T-cell (primary cell): Measurements from ENCODE around the gene TMEM87B. TPM values are rescaled to one million over a fixed set of nuclear protein-coding genes. Genes with fewer than 3 reads are reported as not detected.

Experiments
- ATAC-seq, 4 experiments: fragments of 200-7000 bp in 3 of 4; fragments of 150-1000 bp in 1 of 4; cut with Tn5 transposase; replicated peaks in 1 of 4; 1 replicate in 3 of 4; 2 replicates in 1 of 4; pipeline ENCODE4 v1.10.0; 2021; ENCODE audit warnings: moderate library complexity in 3 of 4, mild to moderate bottlenecking in 2 of 4, moderate number of reproducible peaks in 1 of 4
- CTCF ChIA-PET, 2 donors: fragments of 300-600 bp; sonication (Branson Sonifier 250); formaldehyde crosslinking; loops; one replicate each; lab custom pipeline; 2022; ENCODE audit warnings: antibody characterized with exemption in 2 of 2; lab: Charles Lee
- POLR2A ChIA-PET, 2 donors: fragments of 300-600 bp; sonication (Branson Sonifier 250); formaldehyde crosslinking; loops; one replicate each; lab custom pipeline; 2022; ENCODE audit warnings: antibody characterized with exemption in 2 of 2; lab: Charles Lee
- DNase-seq, 35 experiments: peaks; one replicate each; pipeline versions ENCODE4 v3.0.0 to v3.0.0-alpha.2; 2013 to 2023
- H3K27ac ChIP-seq: one replicate; pipeline ENCODE4 v1.5.1; 2013; ENCODE audit warnings: low read length
- H3K27me3 ChIP-seq, 2 experiments: replicated peaks in 1 of 2; 1 replicate in 1 of 2; 2 replicates in 1 of 2; pipeline versions ENCODE4 v1.6.1 to v1.7.0; 2013; ENCODE audit warnings: low read length in 1 of 2, mixed read lengths in 1 of 2; ENCODE audit not compliant: control insufficient read depth in 2 of 2, insufficient read depth in 2 of 2; ENCODE audit errors: extremely low read depth in 1 of 2
- H3K36me3 ChIP-seq, 2 donors: 1 replicate in 1 of 2; 2 replicates in 1 of 2; pipeline versions ENCODE4 v1.6.1 to v1.7.0; 2013; ENCODE audit warnings: low read length in 1 of 2; ENCODE audit not compliant: control insufficient read depth in 2 of 2, insufficient read depth in 1 of 2; ENCODE audit errors: extremely low read depth in 1 of 2
- H3K4me1 ChIP-seq, 2 experiments: 1 replicate in 1 of 2; 2 replicates in 1 of 2; pipeline versions ENCODE4 v1.6.1 to v1.7.0; 2013; ENCODE audit warnings: low read length in 2 of 2, mixed read lengths in 1 of 2; ENCODE audit not compliant: insufficient read depth in 2 of 2, control insufficient read depth in 1 of 2; ENCODE audit errors: extremely low read depth in 1 of 2
- H3K4me3 ChIP-seq, 2 donors: 1 replicate in 1 of 2; 2 replicates in 1 of 2; pipeline versions ENCODE4 v1.5.1 to v1.7.0; 2013; ENCODE audit warnings: mild to moderate bottlenecking in 2 of 2, low read length in 1 of 2, moderate library complexity in 1 of 2; ENCODE audit not compliant: control insufficient read depth in 1 of 2; ENCODE audit errors: extremely low read depth in 1 of 2
- H3K9me3 ChIP-seq: 2 replicates; pipeline ENCODE4 v1.7.0; 2013
- H3K27ac Mint-ChIP-seq, 2 donors: one replicate each; pipeline ENCODE4 v1.8.0; 2020 to 2021; ENCODE audit warnings: mild to moderate bottlenecking in 2 of 2, mixed read lengths in 2 of 2
- H3K27me3 Mint-ChIP-seq, 2 donors: one replicate each; pipeline ENCODE4 v1.8.0; 2021 to 2022; ENCODE audit warnings: mixed read lengths in 2 of 2
- H3K36me3 Mint-ChIP-seq: one replicate; pipeline ENCODE4 v1.8.0; 2021; ENCODE audit warnings: mixed read lengths
- H3K4me1 Mint-ChIP-seq, 3 donors: one replicate each; pipeline ENCODE4 v1.8.0; 2020 to 2022; ENCODE audit warnings: mixed read lengths in 3 of 3, mild to moderate bottlenecking in 1 of 3
- H3K4me3 Mint-ChIP-seq, 3 donors: one replicate each; pipeline ENCODE4 v1.8.0; 2020 to 2022; ENCODE audit warnings: mild to moderate bottlenecking in 3 of 3, mixed read lengths in 3 of 3, moderate library complexity in 3 of 3
- H3K9me3 Mint-ChIP-seq, 3 donors: one replicate each; pipeline ENCODE4 v1.8.0; 2020 to 2022; ENCODE audit warnings: mixed read lengths in 3 of 3
- WGBS: methylation state at CpG from one replicate; pipeline ENCODE4 v1.1.5; 2013; ENCODE audit warnings: missing lambda C conversion rate; ENCODE audit not compliant: insufficient coverage; 5-methylcytosine and 5-hydroxymethylcytosine counted together
- total RNA-seq, 35 experiments: library from RNA in 6 of 35; stranded (reverse) in 6 of 35; fragments of 120-200 nt in 1 of 35; gene quantifications; one replicate each; pipeline versions ENCODE4 v1.2.1 to v1.2.4 and lab custom pipeline; 2013 to 2026

Gene TMEM87B
- total RNA-seq, 5 donors from 2014 or later (not counting 1 experiment from before 2014, with no cell fraction given): 16.8 to 22.7 (median 19.3) TPM

GRCh38 chr2:112089375-112089774 is 34.3 kb downstream of the TMEM87B start:
- Mint-ChIP-seq H3K27ac (no peak overlapping the region), H3K27me3 (no peaks in the 10 kb centered on the region), H3K36me3 (peaks cover 74% of the 10 kb centered on the region), H3K4me1 (peaks cover 0 to 25% (median 19%) of the 10 kb centered on the region in 3 donors), H3K4me3 (no peak overlapping the region), H3K9me3 (no peaks in the 10 kb centered on the region)
- WGBS: no CpG with 5 or more reads among the region's 5 CpGs
- Histone ChIP-seq H3K4me1 (no peaks in the 10 kb centered on the region), H3K27me3 (no peaks in the 10 kb centered on the region), H3K36me3 (peaks cover 0 to 73% of the 10 kb centered on the region in 2 donors), H3K9me3 (no peaks in the 10 kb centered on the region), H3K4me3 (no peak overlapping the region), H3K27ac (no peak overlapping the region)
- ATAC-seq (no peak), DNase-seq (no peak)
- CTCF ChIA-PET: interaction anchor here in 1 of 2 donors (0.5 to 0.6 kb wide), 2 partner anchors 55 to 165 kb away, joined by 3 read pairs; no protein-coding TSS in a partner anchor
- POLR2A ChIA-PET: no interaction called here

GRCh38 chr2:112092286-112093041 is 37.4 kb downstream of the TMEM87B start:
- CTCF ChIA-PET: no interaction called here
- DNase-seq (no peak), ATAC-seq (no peak)
- POLR2A ChIA-PET: no interaction called here
- no peak overlapping the region for H3K27ac ChIP-seq
- no peaks in the 10 kb centered on the region for H3K9me3 Mint-ChIP-seq
- no peaks in the 10 kb centered on the region for H3K27me3 ChIP-seq
- peaks cover 57% of the 10 kb centered on the region for H3K36me3 Mint-ChIP-seq
- no peaks in the 10 kb centered on the region for H3K27me3 Mint-ChIP-seq
- H3K9me3 ChIP-seq: no peaks in the 10 kb centered on the region
- H3K36me3 ChIP-seq: peaks cover 0 to 58% of the 10 kb centered on the region in 2 donors
- peaks cover 0 to 19% (median 9%) of the 10 kb centered on the region in 3 donors for H3K4me1 Mint-ChIP-seq
- no peaks in the 10 kb centered on the region for H3K4me1 ChIP-seq
- H3K27ac Mint-ChIP-seq: peak overlapping the region; percentile 8 to 13
- WGBS: 80% methylated on average over 6 of the region's 6 CpGs
- H3K4me3 Mint-ChIP-seq: no peak overlapping the region
- no peak overlapping the region for H3K4me3 ChIP-seq

GRCh38 chr2:112093216-112093615 is 38.1 kb downstream of the TMEM87B start:
- Mint-ChIP-seq H3K4me1 (peaks cover 0 to 19% (median 9%) of the 10 kb centered on the region in 3 donors), H3K36me3 (peaks cover 56% of the 10 kb centered on the region), H3K9me3 (no peaks in the 10 kb centered on the region), H3K4me3 (no peak overlapping the region), H3K27ac (peak overlapping the region in 1 of 2 donors; percentile 8), H3K27me3 (no peaks in the 10 kb centered on the region)
- ChIA-PET POLR2A (interaction anchor here in 1 of 2 donors (0.8 kb wide), 1 partner anchor 9 kb away, joined by 3 read pairs; no protein-coding TSS in a partner anchor), CTCF (no interaction called here)
- no CpG with 5 or more reads among the region's 1 CpG for WGBS
- Histone ChIP-seq H3K4me3 (no peak overlapping the region), H3K27ac (no peak overlapping the region), H3K36me3 (peaks cover 0 to 57% of the 10 kb centered on the region in 2 donors), H3K27me3 (no peaks in the 10 kb centered on the region), H3K9me3 (no peaks in the 10 kb centered on the region), H3K4me1 (no peaks in the 10 kb centered on the region)
- DNase-seq (no peak), ATAC-seq (no peak)

DNA sequence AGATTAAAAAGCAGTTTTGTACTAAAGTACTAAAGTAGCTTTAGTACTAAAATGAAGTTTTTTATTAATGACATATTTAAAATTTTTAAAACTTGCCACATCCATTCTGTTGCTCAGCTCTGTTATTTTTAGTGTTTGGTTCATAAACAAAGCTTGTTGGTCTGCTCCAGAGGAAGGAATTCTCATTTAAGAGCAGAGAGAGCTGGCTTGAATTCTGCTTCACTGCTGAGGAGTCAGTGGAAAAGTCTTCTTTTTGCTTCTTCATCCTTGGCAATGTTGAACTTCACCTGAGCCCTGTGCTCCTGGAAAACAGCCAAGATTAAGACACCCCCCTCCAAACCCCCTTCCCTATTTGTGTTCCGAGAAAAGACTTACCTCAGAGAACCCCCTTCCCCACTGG is 40.6 kb downstream of the TMEM87B start:
- peaks cover 0 to 55% of the 10 kb centered on the region in 2 donors for H3K36me3 ChIP-seq
- H3K4me3 Mint-ChIP-seq: no peak overlapping the region
- no peaks in the 10 kb centered on the region for H3K4me1 ChIP-seq
- DNase-seq (no peak), ATAC-seq (no peak)
- H3K36me3 Mint-ChIP-seq: peaks cover 47% of the 10 kb centered on the region
- H3K27me3 ChIP-seq: no peaks in the 10 kb centered on the region
- H3K4me3 ChIP-seq: no peak overlapping the region
- H3K4me1 Mint-ChIP-seq: peaks cover 0 to 19% (median 9%) of the 10 kb centered on the region in 3 donors
- H3K9me3 ChIP-seq: no peaks in the 10 kb centered on the region
- no peak overlapping the region for H3K27ac ChIP-seq
- POLR2A ChIA-PET: no interaction called here
- CTCF ChIA-PET: no interaction called here
- WGBS: 100% methylated on average over 1 of the region's 1 CpG
- no peak overlapping the region for H3K27ac Mint-ChIP-seq
- no peaks in the 10 kb centered on the region for H3K9me3 Mint-ChIP-seq
- no peaks in the 10 kb centered on the region for H3K27me3 Mint-ChIP-seq

DNA sequence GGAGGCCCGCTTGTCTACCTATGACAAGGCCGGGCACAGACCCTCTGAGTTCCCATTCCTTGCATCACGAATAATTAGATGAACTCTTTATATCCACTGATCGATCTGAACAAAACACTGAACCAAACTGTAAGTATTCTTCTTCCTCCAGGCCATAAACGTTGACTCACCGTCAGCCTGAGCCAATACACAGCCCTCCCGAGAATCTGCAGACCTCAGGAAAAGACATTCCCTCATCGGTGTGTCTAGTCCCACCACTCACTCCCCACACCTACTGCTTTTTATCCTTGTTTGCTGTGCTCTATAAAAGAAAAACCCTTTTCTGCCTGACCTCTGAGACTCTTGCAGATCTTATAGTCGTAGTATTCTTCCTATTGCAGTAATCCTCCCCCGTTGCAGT is 41.0 kb downstream of the TMEM87B start:
- Histone ChIP-seq H3K27me3 (no peaks in the 10 kb centered on the region), H3K27ac (no peak overlapping the region), H3K36me3 (peaks cover 0 to 56% of the 10 kb centered on the region in 2 donors), H3K4me3 (no peak overlapping the region), H3K4me1 (no peaks in the 10 kb centered on the region), H3K9me3 (no peaks in the 10 kb centered on the region)
- WGBS: 85% methylated on average over 8 of the region's 10 CpGs
- Mint-ChIP-seq H3K27me3 (no peaks in the 10 kb centered on the region), H3K4me1 (peaks cover 0 to 16% (median 9%) of the 10 kb centered on the region in 3 donors), H3K27ac (no peak overlapping the region), H3K9me3 (no peaks in the 10 kb centered on the region), H3K4me3 (no peak overlapping the region), H3K36me3 (peaks cover 44% of the 10 kb centered on the region)
- ChIA-PET CTCF (interaction anchor here in 1 of 2 donors (0.7 kb wide), 1 partner anchor 39 kb away, joined by 4 read pairs; no protein-coding TSS in a partner anchor), POLR2A (interaction anchor here in 1 of 2 donors (0.6 kb wide), 1 partner anchor 971 kb away, joined by 3 read pairs; no protein-coding TSS in a partner anchor)
- ATAC-seq: no peak
- no peak for DNase-seq

- Histone ChIP-seq H3K9me3 (peaks cover 9% of the 10 kb centered on the region), H3K27ac (no peak overlapping the region), H3K27me3 (no peaks in the 10 kb centered on the region), H3K4me3 (no peak overlapping the region), H3K36me3 (peaks cover 3 to 67% of the 10 kb centered on the region in 2 donors), H3K4me1 (no peaks in the 10 kb centered on the region)
- ChIA-PET POLR2A (no interaction called here), CTCF (no interaction called here)
- H3K9me3 Mint-ChIP-seq: peaks cover 0 to 21% (median 9%) of the 10 kb centered on the region in 3 donors
- no peak overlapping the region for H3K27ac Mint-ChIP-seq
- H3K36me3 Mint-ChIP-seq: peaks cover 76% of the 10 kb centered on the region
- no CpG with 5 or more reads among the region's 1 CpG for WGBS
- no peak overlapping the region for H3K4me3 Mint-ChIP-seq
- ATAC-seq (no peak), DNase-seq (no peak)
- H3K27me3 Mint-ChIP-seq: no peaks in the 10 kb centered on the region
- H3K4me1 Mint-ChIP-seq: no peaks in the 10 kb centered on the region
These were observed 53.2 kb downstream of the TMEM87B start for GRCh38 chr2:112108178-112108832.
